H9 (cell line): ENCODE measurements around the gene RSPH3. TPM values are rescaled to one million over a fixed set of nuclear protein-coding genes. Genes with fewer than 3 reads are reported as not detected.

ENCODE experiments used
- DNase-seq: peaks from one replicate; pipeline ENCODE4 v3.0.0-alpha.2; 2017
- H2AFZ ChIP-seq: one replicate; pipeline ENCODE4 v1.6.1; 2013; ENCODE audit warnings: mild to moderate bottlenecking, low read length, control low read depth, moderate library complexity
- H2AK5ac ChIP-seq: 2 replicates; pipeline ENCODE4 v1.6.1; 2013; ENCODE audit warnings: low read length, control low read depth, mixed read lengths; ENCODE audit not compliant: insufficient read length
- H2BK120ac ChIP-seq: one replicate; pipeline ENCODE4 v1.6.1; 2013; ENCODE audit warnings: low read depth, mild to moderate bottlenecking, low read length, control low read depth, inconsistent platforms; ENCODE audit not compliant: poor library complexity, severe bottlenecking
- H2BK12ac ChIP-seq: 2 replicates; pipeline ENCODE4 v1.6.1; 2013; ENCODE audit warnings: low read length, control low read depth, mixed read lengths, low read depth; ENCODE audit not compliant: insufficient read length
- H2BK15ac ChIP-seq: 2 replicates; pipeline ENCODE4 v1.6.1; 2013; ENCODE audit warnings: low read depth, low read length, control low read depth
- H2BK20ac ChIP-seq: one replicate; pipeline ENCODE4 v1.6.1; 2013; ENCODE audit warnings: low read depth, mild to moderate bottlenecking, low read length, control low read depth, inconsistent platforms; ENCODE audit not compliant: poor library complexity, severe bottlenecking
- H2BK5ac ChIP-seq: 2 replicates; pipeline ENCODE4 v1.6.1; 2013; ENCODE audit warnings: low read length, control low read depth, mixed read lengths; ENCODE audit not compliant: insufficient read length
- H3K14ac ChIP-seq: 2 replicates; pipeline ENCODE4 v1.6.1; 2013; ENCODE audit warnings: low read length, control low read depth; ENCODE audit not compliant: insufficient read depth
- H3K18ac ChIP-seq: 2 replicates; pipeline ENCODE4 v1.6.1; 2013; ENCODE audit warnings: low read depth, mild to moderate bottlenecking, mixed read lengths, low read length, control low read depth; ENCODE audit not compliant: insufficient read length
- H3K23ac ChIP-seq: 2 replicates; pipeline ENCODE4 v1.6.1; 2013; ENCODE audit warnings: low read length, control low read depth, mixed read lengths, low read depth; ENCODE audit not compliant: insufficient read length
- H3K23me2 ChIP-seq: 2 replicates; pipeline ENCODE4 v1.6.1; 2013; ENCODE audit warnings: low read depth, mild to moderate bottlenecking, mixed read lengths, low read length, control low read depth; ENCODE audit not compliant: insufficient read length, poor library complexity, severe bottlenecking
- H3K27ac ChIP-seq: 2 replicates; pipeline ENCODE4 v1.5.1; 2013; ENCODE audit warnings: low read length, control low read depth, mixed read lengths, low read depth; ENCODE audit not compliant: insufficient read length
- H3K27me3 ChIP-seq: 2 replicates; pipeline ENCODE4 v1.6.1; 2013; ENCODE audit warnings: low read length, control low read depth, inconsistent platforms; ENCODE audit not compliant: insufficient read depth
- H3K4ac ChIP-seq: 2 replicates; pipeline ENCODE4 v1.6.1; 2013; ENCODE audit warnings: low read depth, mild to moderate bottlenecking, control low read depth, inconsistent platforms, low read length, moderate library complexity
- H3K4me1 ChIP-seq: 2 replicates; pipeline ENCODE4 v1.6.1; 2013; ENCODE audit warnings: low read length, control low read depth, inconsistent platforms; ENCODE audit not compliant: insufficient read depth
- H3K4me2 ChIP-seq: 2 replicates; pipeline ENCODE4 v1.6.1; 2013; ENCODE audit warnings: low read length, control low read depth, mixed read lengths; ENCODE audit not compliant: insufficient read length, insufficient read depth
- H3K56ac ChIP-seq: 2 replicates; pipeline ENCODE4 v1.6.1; 2013; ENCODE audit warnings: low read depth, mild to moderate bottlenecking, mixed read lengths, low read length, control low read depth; ENCODE audit not compliant: insufficient read length
- H3K79me1 ChIP-seq: 2 replicates; pipeline ENCODE4 v1.6.1; 2013; ENCODE audit warnings: low read depth, mild to moderate bottlenecking, moderate library complexity, low read length, control low read depth, inconsistent platforms; ENCODE audit not compliant: insufficient read depth, poor library complexity, severe bottlenecking
- H3K79me2 ChIP-seq: 2 replicates; pipeline ENCODE4 v1.6.1; 2013; ENCODE audit warnings: low read length, control low read depth, inconsistent platforms; ENCODE audit not compliant: insufficient read depth
- H3K9ac ChIP-seq: 2 replicates; pipeline ENCODE4 v1.6.1; 2013; ENCODE audit warnings: low read length, control low read depth, mixed read lengths; ENCODE audit not compliant: insufficient read length; ENCODE audit errors: extremely low read depth
- H3K9me3 ChIP-seq: one replicate; pipeline ENCODE4 v1.6.1; 2013; ENCODE audit warnings: low read depth, low read length, inconsistent platforms; ENCODE audit not compliant: control insufficient read depth
- H3T11ph ChIP-seq: one replicate; pipeline ENCODE4 v1.6.1; 2013; ENCODE audit warnings: mild to moderate bottlenecking, low read length, control low read depth, inconsistent platforms
- H4K20me1 ChIP-seq: one replicate; pipeline ENCODE4 v1.6.1; 2013; ENCODE audit not compliant: control insufficient read depth, insufficient read length, insufficient read depth
- H4K5ac ChIP-seq: 2 replicates; pipeline ENCODE4 v1.6.1; 2013; ENCODE audit warnings: low read depth, mild to moderate bottlenecking, mixed read lengths, low read length, control low read depth; ENCODE audit not compliant: insufficient read length
- H4K8ac ChIP-seq: replicated peaks from 2 replicates; pipeline ENCODE4 v1.6.1; 2013; ENCODE audit warnings: low read length, control low read depth, mixed read lengths, low read depth; ENCODE audit not compliant: insufficient read length
- H4K91ac ChIP-seq: 2 replicates; pipeline ENCODE4 v1.6.1; 2013; ENCODE audit warnings: low read depth, mild to moderate bottlenecking, moderate library complexity, mixed read lengths, low read length, control low read depth; ENCODE audit not compliant: insufficient read length
- H3K27ac Mint-ChIP-seq, 3 experiments: 2 replicates in 2 of 3; 3 replicates in 1 of 3; pipeline ENCODE4 v1.8.0; 2020 to 2021; ENCODE audit warnings: mixed read lengths in 3 of 3, mild to moderate bottlenecking in 1 of 3, moderate library complexity in 1 of 3
- H3K27me3 Mint-ChIP-seq: 2 replicates; pipeline ENCODE4 v1.8.0; 2021; ENCODE audit warnings: low read depth, mild to moderate bottlenecking, moderate library complexity, mixed read lengths
- H3K36me3 Mint-ChIP-seq, 3 experiments: 2 replicates in 2 of 3; 3 replicates in 1 of 3; pipeline ENCODE4 v1.8.0; 2020 to 2021; ENCODE audit warnings: low read depth in 3 of 3, mixed read lengths in 3 of 3; ENCODE audit not compliant: insufficient read depth in 1 of 3
- H3K4me1 Mint-ChIP-seq, 2 experiments: 2 replicates each; pipeline ENCODE4 v1.8.0; 2020; ENCODE audit warnings: mixed read lengths in 2 of 2
- H3K4me3 Mint-ChIP-seq, 2 experiments: 2 replicates in 1 of 2; 3 replicates in 1 of 2; pipeline ENCODE4 v1.8.0; 2020 to 2021; ENCODE audit warnings: mild to moderate bottlenecking in 2 of 2, mixed read lengths in 2 of 2, moderate library complexity in 1 of 2
- H3K9me3 Mint-ChIP-seq, 2 experiments: 2 replicates in 1 of 2; 3 replicates in 1 of 2; pipeline ENCODE4 v1.8.0; 2020; ENCODE audit warnings: mild to moderate bottlenecking in 2 of 2, mixed read lengths in 2 of 2, moderate library complexity in 1 of 2
- WGBS: extraction: QIAGEN DNeasy Blood & Tissue Kit; methylation state at CpG from one replicate; pipeline ENCODE4 v1.1.7; 2013; ENCODE audit warnings: missing lambda C conversion rate, low lambda C conversion rate, mixed read lengths; ENCODE audit not compliant: insufficient read length; ENCODE audit errors: extremely low coverage; 5-methylcytosine and 5-hydroxymethylcytosine counted together
- total RNA-seq: library from RNA; stranded (reverse); gene quantifications from 2 replicates; pipeline ENCODE4 v1.2.1, GENCODE V29; 2021
- TF ChIP-seq, protein P1 (sequence below): fragments of 200-600 bp; sonication (generic); conservative IDR thresholded peaks from 3 replicates; pipeline ENCODE4 v1.8.0; 2021; ENCODE audit warnings: antibody characterized with exemption, mild to moderate bottlenecking

The RSPH3 gene
- total RNA-seq, 1 experiment from 2014 or later = 2.2 TPM

DNA sequence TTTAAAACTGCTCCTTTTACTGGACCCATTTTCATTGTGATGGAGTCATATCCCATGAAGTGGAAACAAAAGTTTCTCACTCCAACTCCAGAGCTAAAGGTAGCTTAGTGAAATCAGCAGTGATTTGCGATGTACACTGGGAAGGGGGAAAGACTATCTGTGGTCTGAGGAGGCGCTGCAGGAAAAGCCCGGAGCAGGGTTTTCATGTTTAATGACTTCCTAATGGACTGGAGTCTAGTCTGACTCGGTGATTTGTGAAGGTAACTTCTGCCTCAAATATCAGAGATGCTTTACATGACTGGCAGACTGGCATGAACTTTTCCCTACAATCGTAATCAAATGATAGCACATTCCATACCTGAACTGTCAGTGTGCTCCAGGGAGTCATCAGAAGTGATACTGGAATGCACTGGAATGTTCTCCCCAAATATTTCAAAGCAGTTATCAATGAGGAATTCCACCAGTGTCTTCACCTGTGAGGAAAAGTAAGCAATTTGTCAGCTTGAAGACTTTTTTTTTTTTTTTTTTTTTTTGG is 37.8 kb upstream of the RSPH3 start:
- no peak overlapping the region for H3K4me2 ChIP-seq
- Mint-ChIP-seq H3K4me3 (no peak overlapping the region), H3K27me3 (no peaks in the 10 kb centered on the region), H3K27ac (no peak overlapping the region), H3K4me1 (peaks cover 5 to 9% of the 10 kb centered on the region in 2 experiments), H3K9me3 (no peaks in the 10 kb centered on the region), H3K36me3 (no peaks in the 10 kb centered on the region)
- no peak overlapping the region for H3K14ac ChIP-seq
- no peak overlapping the region for H3K27ac ChIP-seq
- no peak overlapping the region for H2BK12ac ChIP-seq
- H2BK15ac ChIP-seq = no peak overlapping the region
- H3K56ac ChIP-seq = no peak overlapping the region
- DNase-seq = no peak
- no peak overlapping the region for H3K18ac ChIP-seq
- no peaks in the 10 kb centered on the region for H3K79me1 ChIP-seq
- H3K9ac ChIP-seq = no peak overlapping the region
- H4K5ac ChIP-seq = no peak overlapping the region
- H4K91ac ChIP-seq = no peak overlapping the region
- no peak overlapping the region for H2BK20ac ChIP-seq
- WGBS = no CpG with 5 or more reads among the region's 5 CpGs
- TF ChIP-seq, protein P1, sequence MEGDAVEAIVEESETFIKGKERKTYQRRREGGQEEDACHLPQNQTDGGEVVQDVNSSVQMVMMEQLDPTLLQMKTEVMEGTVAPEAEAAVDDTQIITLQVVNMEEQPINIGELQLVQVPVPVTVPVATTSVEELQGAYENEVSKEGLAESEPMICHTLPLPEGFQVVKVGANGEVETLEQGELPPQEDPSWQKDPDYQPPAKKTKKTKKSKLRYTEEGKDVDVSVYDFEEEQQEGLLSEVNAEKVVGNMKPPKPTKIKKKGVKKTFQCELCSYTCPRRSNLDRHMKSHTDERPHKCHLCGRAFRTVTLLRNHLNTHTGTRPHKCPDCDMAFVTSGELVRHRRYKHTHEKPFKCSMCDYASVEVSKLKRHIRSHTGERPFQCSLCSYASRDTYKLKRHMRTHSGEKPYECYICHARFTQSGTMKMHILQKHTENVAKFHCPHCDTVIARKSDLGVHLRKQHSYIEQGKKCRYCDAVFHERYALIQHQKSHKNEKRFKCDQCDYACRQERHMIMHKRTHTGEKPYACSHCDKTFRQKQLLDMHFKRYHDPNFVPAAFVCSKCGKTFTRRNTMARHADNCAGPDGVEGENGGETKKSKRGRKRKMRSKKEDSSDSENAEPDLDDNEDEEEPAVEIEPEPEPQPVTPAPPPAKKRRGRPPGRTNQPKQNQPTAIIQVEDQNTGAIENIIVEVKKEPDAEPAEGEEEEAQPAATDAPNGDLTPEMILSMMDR = no peak
- H2BK120ac ChIP-seq = no peak overlapping the region
- H4K8ac ChIP-seq = no peak overlapping the region
- H3K23me2 ChIP-seq = no peaks in the 10 kb centered on the region
- no peaks in the 10 kb centered on the region for H3K27me3 ChIP-seq
- H3K79me2 ChIP-seq = no peaks in the 10 kb centered on the region
- no peak overlapping the region for H2AK5ac ChIP-seq
- H3K4me1 ChIP-seq = no peaks in the 10 kb centered on the region
- H3K9me3 ChIP-seq = no peaks in the 10 kb centered on the region
- no peak overlapping the region for H3K23ac ChIP-seq
- H2BK5ac ChIP-seq = no peak overlapping the region
- no peak overlapping the region for H3T11ph ChIP-seq
- no peaks in the 10 kb centered on the region for H4K20me1 ChIP-seq
- no peak overlapping the region for H2AFZ ChIP-seq
- no peak overlapping the region for H3K4ac ChIP-seq
